GM12878 (cell line): ENCODE results near the gene DCST1. TPM values are rescaled to one million over a fixed set of nuclear protein-coding genes. Genes with fewer than 3 reads are reported as not detected.

Experiments used
- ATAC-seq: fragments of 200-7000 bp; cut with Tn5 transposase; 3 replicates; pipeline ENCODE4 v1.9.1; 2020; ENCODE audit warnings: mild to moderate bottlenecking, moderate library complexity
- BruUV-seq: library from RNA; stranded (reverse); fragments of 400-500 nt; replicated peaks from 2 replicates; lab custom pipeline; 2021; lab: Mats Ljungman, UMichigan
- CTCF ChIA-PET: fragments of 300-600 bp; sonication (Branson Sonifier 250); formaldehyde crosslinking; extraction: SDS; loops from one replicate; lab custom pipeline; 2021; ENCODE audit warnings: inconsistent platforms; lab: Yijun Ruan, JAX
- POLR2A ChIA-PET: fragments of 350-600 bp; formaldehyde crosslinking; extraction: SDS; loops from one replicate; lab custom pipeline; 2021; ENCODE audit warnings: inconsistent platforms; lab: Charles Lee
- RAD21 ChIA-PET: fragments of 300-600 bp; sonication (Branson Sonifier 250); formaldehyde crosslinking; loops from one replicate; lab custom pipeline; 2023; ENCODE audit warnings: antibody characterized with exemption; ENCODE audit not compliant: unreplicated experiment; lab: Charles Lee
- SMC1A ChIA-PET: fragments of 300-600 bp; sonication (Branson Sonifier 250); formaldehyde crosslinking; loops from one replicate; lab custom pipeline; 2023; ENCODE audit not compliant: unreplicated experiment, uncharacterized antibody; lab: Charles Lee
- DNase-seq: peaks from one replicate; pipeline ENCODE4 v3.0.0-alpha.2; 2011; ENCODE audit warnings: low read depth, low spot score
- FAIRE-seq: peaks from 3 replicates; lab custom pipeline; 2011; peaks lifted over from hg19 to GRCh38; lab: Jason Lieb, UNC
- H2AFZ ChIP-seq: 2 replicates; pipeline ENCODE4 v1.6.0; 2011; ENCODE audit warnings: low read depth, low read length, control low read depth; ENCODE audit not compliant: control insufficient read depth
- H3K27ac ChIP-seq: 2 replicates; pipeline ENCODE4 v1.5.1; 2011; ENCODE audit warnings: control low read depth; ENCODE audit not compliant: control insufficient read depth, insufficient read depth
- H3K27me3 ChIP-seq, 2 experiments: replicated peaks in 1 of 2; 2 replicates each; pipeline versions ENCODE4 v1.6.0 to v1.6.1; 2011; ENCODE audit warnings: low read length in 1 of 2; ENCODE audit not compliant: control insufficient read depth in 2 of 2, insufficient read depth in 2 of 2
- H3K36me3 ChIP-seq, 2 experiments: 2 replicates each; pipeline ENCODE4 v1.5.1; 2011; ENCODE audit warnings: low read length in 1 of 2; ENCODE audit not compliant: control insufficient read depth in 2 of 2, insufficient read depth in 2 of 2
- H3K4me1 ChIP-seq: 2 replicates; pipeline ENCODE4 v1.6.1; 2011; ENCODE audit warnings: mild to moderate bottlenecking, low read length, moderate library complexity, mixed read lengths; ENCODE audit not compliant: control insufficient read depth, insufficient read depth
- H3K4me2 ChIP-seq: 2 replicates; pipeline ENCODE4 v1.6.0; 2011; ENCODE audit warnings: control low read depth; ENCODE audit not compliant: control insufficient read depth, insufficient read depth
- H3K4me3 ChIP-seq: fragments of 200-600 bp; sonication (generic); 2 replicates; pipeline ENCODE4 v1.5.1; 2016
- H3K79me2 ChIP-seq: 2 replicates; pipeline ENCODE4 v1.6.0; 2011; ENCODE audit warnings: low read length; ENCODE audit not compliant: control insufficient read depth, insufficient read depth
- H3K9ac ChIP-seq: 2 replicates; pipeline ENCODE4 v1.8.0; 2011; ENCODE audit warnings: low read length, control low read depth, mixed read lengths; ENCODE audit not compliant: control insufficient read depth, insufficient read depth
- H3K9me3 ChIP-seq: replicated peaks from 3 replicates; pipeline ENCODE4 v1.5.1; 2011; ENCODE audit warnings: mild to moderate bottlenecking, low read length; ENCODE audit not compliant: control insufficient read depth, insufficient read depth
- H4K20me1 ChIP-seq: 2 replicates; pipeline ENCODE4 v1.6.0; 2011; ENCODE audit not compliant: control insufficient read depth, insufficient read depth
- ATF7 ChIP-seq: fragments of 450-650 bp; IDR thresholded peaks from 2 replicates; pipeline ENCODE4 v1.6.1; 2016; ENCODE audit warnings: low read depth, mild to moderate bottlenecking
- BCL3 ChIP-seq: IDR thresholded peaks from 2 replicates; pipeline ENCODE4 v1.6.1; 2011; ENCODE audit warnings: borderline replicate concordance, low read depth, mild to moderate bottlenecking, moderate library complexity, low read length; ENCODE audit not compliant: insufficient read depth, poor library complexity, severe bottlenecking
- CEBPZ ChIP-seq: fragments of 150-350 bp; IDR thresholded peaks from 2 replicates; pipeline ENCODE4 v1.6.1; 2016; ENCODE audit warnings: low read depth, low read length
- FOXK2 ChIP-seq: fragments of 450-650 bp; IDR thresholded peaks from 2 replicates; pipeline ENCODE4 v1.6.1; 2017; ENCODE audit warnings: mild to moderate bottlenecking, moderate library complexity
- MEF2B ChIP-seq: fragments of 450-650 bp; IDR thresholded peaks from 2 replicates; pipeline ENCODE4 v1.6.1; 2018; ENCODE audit warnings: mild to moderate bottlenecking, moderate library complexity; ENCODE audit not compliant: partially characterized antibody, poor library complexity, severe bottlenecking
- MTA2 ChIP-seq: fragments of 450-650 bp; IDR thresholded peaks from 2 replicates; pipeline ENCODE4 v1.6.1; 2016; ENCODE audit warnings: low read depth, mild to moderate bottlenecking, moderate library complexity
- NFXL1 ChIP-seq: fragments of 450-650 bp; IDR thresholded peaks from 2 replicates; pipeline ENCODE4 v1.6.1; 2017; ENCODE audit warnings: antibody characterized with exemption, mild to moderate bottlenecking, borderline replicate concordance
- SPI1 ChIP-seq: IDR thresholded peaks from 2 replicates; pipeline ENCODE4 v1.6.1; 2011; ENCODE audit warnings: low read depth, mild to moderate bottlenecking, low read length, moderate library complexity, borderline replicate concordance; ENCODE audit not compliant: insufficient read depth
- STAT3 ChIP-seq: IDR thresholded peaks from 2 replicates; pipeline ENCODE4 v1.6.1; 2011; ENCODE audit warnings: low read depth, low read length, improper control_type of control experiment
- TCF12 ChIP-seq: IDR thresholded peaks from 2 replicates; pipeline ENCODE4 v1.6.1; 2011; ENCODE audit warnings: low read depth, mild to moderate bottlenecking, low read length
- WGBS: methylation state at CpG from one replicate; pipeline ENCODE4 v1.1.6; 2016; ENCODE audit warnings: low lambda C conversion rate; ENCODE audit not compliant: insufficient replicate concordance, insufficient coverage; ENCODE audit errors: missing lambda C conversion rate; 5-methylcytosine and 5-hydroxymethylcytosine counted together
- in situ Hi-C: fragments of 300-500 bp; cut with MboI; formaldehyde crosslinking; loops from 9 replicates; pipeline ENCODE4 v1.14.3; 2018; ENCODE audit warnings: mixed read lengths
- intact Hi-C: fragments of 100-400 bp; cut with micrococcal nuclease; formaldehyde crosslinking; loops from one replicate; pipeline ENCODE4 v1.14.2; 2022; ENCODE audit not compliant: unreplicated experiment
- polyA plus RNA-seq, 11 experiments: library from polyadenylated mRNA; depleted of rRNA in 4 of 11; unstranded in 6 of 11; stranded (reverse) in 5 of 11; fragments of >200 nt; fragmentation: Nextera tagmentation in 4 of 11; fragmentation: Illumina TruSeq in 1 of 11; extraction: Ambion mirVana in 4 of 11; extraction: Trizol in 1 of 11; gene quantifications; 1 replicate in 1 of 11; 2 replicates in 10 of 11; pipeline versions ENCODE4 v1.2.1 to v1.2.3, GENCODE V29; 2011 to 2016; ENCODE audit warnings: inconsistent platforms in 2 of 11, missing spikeins in 2 of 11, low read depth in 1 of 11
- total RNA-seq, 4 experiments: library from RNA; depleted of rRNA in 3 of 4; stranded (reverse); fragments of >200 nt in 3 of 4; fragmentation: Illumina TruSeq in 1 of 4; extraction: Trizol in 1 of 4; gene quantifications; 2 replicates each; pipeline versions ENCODE4 v1.2.1 to v1.2.3, GENCODE V29; 2013 to 2021

Gene DCST1
- total and polyA plus RNA-seq, 10 of the 15 experiments (the other 5 are each of a cell fraction or from before 2014, with no cell fraction given) = not detected

GRCh38 chr1:155064832-155065429 lies 31.3 kb downstream of the DCST1 start:
- SMC1A ChIA-PET = interaction anchor here (1.1 to 1.8 kb wide), 6 partner anchors 8 to 91 kb away, joined by 3 to 14 read pairs (median 4); partner anchors contain the start of gene EFNA3
- intact Hi-C loops (loop anchor here (5.0 kb wide), 3 partner anchors 93 to 398 kb away; partner anchors contain the start of genes CKS1B and SHC1), in situ Hi-C loops (loop anchor here (5.0 kb wide), 1 partner anchor 503 kb away; no protein-coding TSS in a partner anchor)
- Histone ChIP-seq H3K27ac (no peak overlapping the region), H3K4me3 (peak overlapping the region; percentile 95; the same call in 1 of the 2 replicates), H3K9me3 (no peaks in the 10 kb centered on the region), H3K4me2 (peak overlapping the region; percentile 96), H2AFZ (no peak overlapping the region), H3K9ac (0 out of 2 replicates have a peak overlapping the region, but pooled peaks have one; percentile 84), H3K36me3 (no peaks in the 10 kb centered on the region; a peak in 2 of 4 replicates), H3K27me3 (no peaks in the 10 kb centered on the region), H3K4me1 (peaks cover 16% of the 10 kb centered on the region), H3K79me2 (no peaks in the 10 kb centered on the region), H4K20me1 (no peaks in the 10 kb centered on the region)
- TF ChIP-seq MTA2 = no peak
- no peak for TF ChIP-seq NFXL1
- no peak for TF ChIP-seq MEF2B
- no peak for TF ChIP-seq FOXK2
- no peak for TF ChIP-seq TCF12
- RAD21 ChIA-PET = interaction anchor here (0.6 to 4.7 kb wide), 5 partner anchors 11 to 505 kb away, joined by 3 to 63 read pairs (median 6); no protein-coding TSS in a partner anchor
- POLR2A ChIA-PET = interaction anchor here (1.0 to 1.5 kb wide), 6 partner anchors 10 to 126 kb away, joined by 3 to 12 read pairs (median 4); no protein-coding TSS in a partner anchor
- FAIRE-seq (no peak), ATAC-seq (no peak), DNase-seq (no peak)
- WGBS = 57% methylated on average over 5 of the region's 5 CpGs
- CTCF ChIA-PET = interaction anchor here (0.6 to 15.5 kb wide), 8 partner anchors 14 to 395 kb away, joined by 3 to 195 read pairs (median 6); partner anchors contain the start of genes ADAM15 and KRTCAP2
- BruUV-seq = TSS peak; percentile 81

- no peaks in the 10 kb centered on the region for H3K9me3 ChIP-seq
- H3K4me3 ChIP-seq = no peak overlapping the region
- no peaks in the 10 kb centered on the region for H3K27me3 ChIP-seq
- WGBS = 78% methylated on average over 8 of the region's 8 CpGs
- in situ Hi-C loops (no loop called here), intact Hi-C loops (no loop called here)
- ChIA-PET CTCF (interaction anchor here (1.1 to 15.5 kb wide), 2 partner anchors 16 to 18 kb away, joined by 3 to 195 read pairs; partner anchors contain the start of gene ADAM15), RAD21 (interaction anchor here (4.7 kb wide), 1 partner anchor 18 kb away, joined by 63 read pairs; no protein-coding TSS in a partner anchor), SMC1A (interaction anchor here (1.8 kb wide), 1 partner anchor 18 kb away, joined by 4 read pairs; no protein-coding TSS in a partner anchor), POLR2A (interaction anchor here (0.5 to 2.2 kb wide), 4 partner anchors 9 to 1504 kb away, joined by 3 to 7 read pairs (median 4); no protein-coding TSS in a partner anchor)
- no peak for FAIRE-seq
- H3K27ac ChIP-seq = no peak overlapping the region
- DNase-seq = no peak
- H3K4me1 ChIP-seq = peaks cover 23% of the 10 kb centered on the region
- BruUV-seq = no TSS peak
- H3K4me2 ChIP-seq = no peak overlapping the region
- H3K9ac ChIP-seq = no peak overlapping the region
- no peaks in the 10 kb centered on the region for H3K79me2 ChIP-seq
- H3K36me3 ChIP-seq = no peaks in the 10 kb centered on the region; a peak in 2 of 4 replicates
- no peak overlapping the region for H2AFZ ChIP-seq
- H4K20me1 ChIP-seq = no peaks in the 10 kb centered on the region
- ATAC-seq = no peak
- no peak for TF ChIP-seq BCL3
- TF ChIP-seq CEBPZ = no peak
- no peak for TF ChIP-seq STAT3
- TF ChIP-seq ATF7 = no peak
- no peak for TF ChIP-seq SPI1
These were observed 33.2 kb downstream of the DCST1 start for GRCh38 chr1:155066777-155067176.
